Measurements from ENCODE around the gene YIPF4. TPM values are rescaled to one million over a fixed set of nuclear protein-coding genes. Genes with fewer than 3 reads are reported as not detected.
A peak's percentile ranks its signal among the peaks of the same experiment; 100 is the strongest.

The YIPF4 gene
- 10 to 100 TPM; 10.3 to 39.5 (median 13.3) TPM for polyA plus RNA-seq
- long read RNA-seq, donor 1 = 0 reads
- long read RNA-seq, donor 2, full-length matches to known transcripts = 10 of 10 reads
- long read RNA-seq, donor 2, partial matches to known transcripts = 0 of 10 reads
- long read RNA-seq, donor 2, other reads (novel, unspliced or antisense) = 0 of 10 reads
- long read RNA-seq, donor 3, full-length matches to known transcripts = 17 of 26 reads
- long read RNA-seq, donor 3, partial matches to known transcripts = 9 of 26 reads
- long read RNA-seq, donor 3, other reads (novel, unspliced or antisense) = 0 of 26 reads
- long read RNA-seq, donor 4 = 0 reads
- long read RNA-seq, donor 5, full-length matches to known transcripts = 5 of 5 reads
- long read RNA-seq, donor 5, partial matches to known transcripts = 0 of 5 reads
- long read RNA-seq, donor 5, other reads (novel, unspliced or antisense) = 0 of 5 reads
- long read RNA-seq, donor 6, full-length matches to known transcripts = 30 of 43 reads
- long read RNA-seq, donor 6, partial matches to known transcripts = 13 of 43 reads
- long read RNA-seq, donor 6, other reads (novel, unspliced or antisense) = 0 of 43 reads
- long read RNA-seq, donor 7 = 0 reads
- long read RNA-seq, donor 8, full-length matches to known transcripts = 4 of 4 reads
- long read RNA-seq, donor 8, partial matches to known transcripts = 0 of 4 reads
- long read RNA-seq, donor 8, other reads (novel, unspliced or antisense) = 0 of 4 reads
- long read RNA-seq, donor 9, full-length matches to known transcripts = 3 of 3 reads
- long read RNA-seq, donor 9, partial matches to known transcripts = 0 of 3 reads
- long read RNA-seq, donor 9, other reads (novel, unspliced or antisense) = 0 of 3 reads
- long read RNA-seq, donor 10, full-length matches to known transcripts = 20 of 41 reads
- long read RNA-seq, donor 10, partial matches to known transcripts = 21 of 41 reads
- long read RNA-seq, donor 10, other reads (novel, unspliced or antisense) = 0 of 41 reads

DNA sequence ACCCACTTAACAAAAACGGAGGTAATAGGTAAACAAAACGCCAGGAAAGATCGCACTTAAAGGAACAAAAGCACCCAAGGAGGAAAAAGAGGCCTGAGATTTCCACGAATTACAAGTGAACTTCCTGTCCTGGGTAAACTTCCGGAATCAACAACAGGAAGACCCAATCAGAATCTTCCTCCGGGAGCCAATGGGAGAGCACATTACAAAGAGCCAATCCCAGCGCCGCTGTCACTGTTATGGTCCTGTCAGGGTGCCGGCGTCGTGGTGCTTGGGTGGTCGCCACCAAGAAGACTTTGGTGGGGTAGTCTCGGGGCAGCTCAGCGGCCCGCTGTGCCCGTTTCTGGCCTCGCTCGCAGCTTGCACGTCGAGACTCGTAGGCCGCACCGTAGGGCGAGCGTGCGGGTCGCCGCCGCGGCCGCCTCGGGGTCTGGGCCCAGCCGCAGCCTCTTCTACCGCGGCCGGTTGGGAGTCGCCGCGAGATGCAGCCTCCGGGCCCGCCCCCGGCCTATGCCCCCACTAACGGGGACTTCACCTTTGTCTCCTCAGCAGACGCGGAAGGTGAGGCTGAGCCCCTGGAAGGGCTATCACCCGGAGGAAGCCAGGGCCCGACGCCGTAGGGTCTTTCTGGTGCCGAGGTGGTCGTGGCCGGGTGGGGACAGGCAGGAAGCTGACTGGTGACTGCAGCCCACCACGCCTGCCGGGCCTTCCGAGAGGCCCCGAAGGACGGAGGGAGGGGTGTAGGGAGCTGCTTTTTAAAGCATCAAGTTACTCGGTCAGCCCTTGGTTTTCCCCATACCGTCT is at the start of gene YIPF4:
Gene YIPF4, plus strand, starts transcription at position 231 of the 804 bp plus-strand sequence. Its CDS starts 252 bp downstream, at position 483.
- peak within 1 kb of the TSS; percentile 49 to 71 (median 68) for H3K27ac ChIP-seq (ENCODE audit: low read depth in 1 of 3, low read length in 2 of 3)
- no peak for FAIRE-seq

DNA sequence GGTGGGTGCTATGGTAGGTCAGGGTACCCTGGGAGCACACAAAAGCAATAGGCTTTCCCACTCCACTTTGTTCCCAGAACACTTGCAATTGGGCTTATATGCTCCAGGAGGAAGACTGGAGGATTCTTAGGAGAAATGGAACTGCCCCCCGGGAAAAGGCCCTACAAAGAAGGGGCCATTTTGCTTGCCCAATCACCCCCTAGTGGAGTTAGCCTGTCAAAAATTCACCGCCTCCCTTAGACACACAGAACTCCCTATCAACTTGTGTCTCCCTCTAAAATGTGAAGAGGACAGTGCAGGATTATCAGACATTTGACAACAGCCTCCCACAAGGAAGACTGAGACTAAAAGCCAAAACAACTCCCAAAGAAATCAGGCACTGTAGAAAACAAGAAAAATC is 49.5 kb upstream of the YIPF4 start:
- Histone ChIP-seq H3K9me3 (ENCODE audit: control insufficient read depth in 2 of 2, insufficient read depth in 1 of 2, low read depth in 1 of 2, low read length in 1 of 2) (no peaks in the 10 kb centered on the region), H3K4me3 (ENCODE audit: low read depth in 1 of 3, low read length in 3 of 3) (no peak overlapping the region), H3K36me3 (ENCODE audit: control insufficient read depth in 3 of 3, insufficient read depth in 2 of 3, low read depth in 1 of 3, low read length in 3 of 3) (peaks cover 3 to 4% (median 4%) of the 10 kb centered on the region in 3 donors), H3K27ac (ENCODE audit: low read depth in 1 of 3, low read length in 2 of 3) (no peak overlapping the region), H3K27me3 (ENCODE audit: control insufficient read depth in 3 of 3, insufficient read depth in 3 of 3, low read length in 3 of 3) (no peaks in the 10 kb centered on the region), H3K4me1 (ENCODE audit: control insufficient read depth in 3 of 3, insufficient read depth in 2 of 3, low read depth in 1 of 3, low read length in 2 of 3) (no peaks in the 10 kb centered on the region)
- DNase-seq = no peak
- FAIRE-seq = no peak
- WGBS, 3 donors = 75 to 82% (median 82%) methylated on average over 2 of the region's 2 CpGs

More for the DNA sequence above, at the start of gene YIPF4:
- DNase-seq = peak; percentile 94 to 96
- 0% methylated on average over 57 to 59 of the region's 59 CpGs for WGBS, 3 donors
- Histone ChIP-seq H3K36me3 (ENCODE audit: control insufficient read depth in 3 of 3, insufficient read depth in 2 of 3, low read depth in 1 of 3, low read length in 3 of 3) (peaks cover 0 to 18% (median 0%) of the 10 kb centered on the region in 3 donors), H3K4me1 (ENCODE audit: control insufficient read depth in 3 of 3, insufficient read depth in 2 of 3, low read depth in 1 of 3, low read length in 2 of 3) (peaks cover 0 to 5% (median 0%) of the 10 kb centered on the region in 3 donors), H3K4me3 (ENCODE audit: low read depth in 1 of 3, low read length in 3 of 3) (peak within 1 kb of the TSS; percentile 74 to 100 (median 100)), H3K9me3 (ENCODE audit: control insufficient read depth in 2 of 2, insufficient read depth in 1 of 2, low read depth in 1 of 2, low read length in 1 of 2) (no peaks in the 10 kb centered on the region), H3K27me3 (ENCODE audit: control insufficient read depth in 3 of 3, insufficient read depth in 3 of 3, low read length in 3 of 3) (no peaks in the 10 kb centered on the region)

DNA sequence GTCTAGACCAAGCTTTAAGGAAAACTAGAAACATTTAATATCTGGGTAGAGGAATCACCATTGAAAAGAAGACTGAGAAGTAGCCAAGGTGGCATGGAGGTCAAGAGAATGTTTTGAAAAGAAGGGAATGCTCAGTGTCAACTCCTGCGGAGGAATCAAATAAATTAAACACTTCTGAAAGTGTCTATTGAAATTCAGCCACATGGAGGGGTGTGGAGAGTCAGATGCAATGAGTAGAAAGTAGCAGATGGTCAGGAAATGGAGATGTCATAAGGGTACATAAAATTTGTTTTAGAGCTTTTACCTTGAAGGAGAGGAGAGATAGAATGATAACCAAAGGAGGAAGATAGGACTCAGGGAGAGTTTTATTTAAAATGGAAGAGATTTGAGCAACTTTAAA is 48.1 kb upstream of the YIPF4 start:
- Histone ChIP-seq H3K36me3 (ENCODE audit: control insufficient read depth in 3 of 3, insufficient read depth in 2 of 3, low read depth in 1 of 3, low read length in 3 of 3) (peaks cover 0 to 4% (median 2%) of the 10 kb centered on the region in 3 donors), H3K9me3 (ENCODE audit: control insufficient read depth in 2 of 2, insufficient read depth in 1 of 2, low read depth in 1 of 2, low read length in 1 of 2) (no peaks in the 10 kb centered on the region), H3K4me3 (ENCODE audit: low read depth in 1 of 3, low read length in 3 of 3) (no peak overlapping the region), H3K27me3 (ENCODE audit: control insufficient read depth in 3 of 3, insufficient read depth in 3 of 3, low read length in 3 of 3) (no peaks in the 10 kb centered on the region), H3K4me1 (ENCODE audit: control insufficient read depth in 3 of 3, insufficient read depth in 2 of 3, low read depth in 1 of 3, low read length in 2 of 3) (no peaks in the 10 kb centered on the region), H3K27ac (ENCODE audit: low read depth in 1 of 3, low read length in 2 of 3) (no peak overlapping the region)
- DNase-seq = no peak
- FAIRE-seq = no peak
- 60 to 78% (median 76%) methylated on average over 1 of the region's 1 CpG for WGBS, 3 donors

DNA sequence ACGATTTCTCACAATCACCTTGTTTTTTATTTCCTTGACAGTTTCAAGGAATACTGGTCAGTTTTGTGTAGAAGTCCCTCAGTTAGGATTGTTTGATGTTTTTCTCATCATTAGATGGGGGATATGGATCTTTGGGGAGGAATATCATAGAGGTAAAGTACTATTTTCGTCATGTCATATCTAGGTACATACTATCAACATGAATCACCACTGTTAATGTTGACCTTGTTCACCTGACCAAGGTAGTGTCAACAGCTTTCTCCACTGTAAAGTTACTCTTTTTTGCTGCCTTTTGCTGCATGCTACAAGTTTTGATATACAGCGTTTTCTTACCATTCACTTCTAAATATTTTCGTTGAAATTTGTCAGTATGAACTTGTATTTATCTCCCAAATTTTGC is 45.7 kb upstream of the YIPF4 start:
- DNase-seq (no peak), FAIRE-seq (no peak)
- no peaks in the 10 kb centered on the region for H3K9me3 ChIP-seq (ENCODE audit: control insufficient read depth in 2 of 2, insufficient read depth in 1 of 2, low read depth in 1 of 2, low read length in 1 of 2)
- no peak overlapping the region for H3K4me3 ChIP-seq (ENCODE audit: low read depth in 1 of 3, low read length in 3 of 3)
- WGBS, 3 donors = 71 to 88% (median 78%) methylated on average over 4 of the region's 4 CpGs
- H3K4me1 ChIP-seq (ENCODE audit: control insufficient read depth in 3 of 3, insufficient read depth in 2 of 3, low read depth in 1 of 3, low read length in 2 of 3) = no peaks in the 10 kb centered on the region
- no peak overlapping the region for H3K27ac ChIP-seq (ENCODE audit: low read depth in 1 of 3, low read length in 2 of 3)
- no peaks in the 10 kb centered on the region for H3K27me3 ChIP-seq (ENCODE audit: control insufficient read depth in 3 of 3, insufficient read depth in 3 of 3, low read length in 3 of 3)
- no peaks in the 10 kb centered on the region for H3K36me3 ChIP-seq (ENCODE audit: control insufficient read depth in 3 of 3, insufficient read depth in 2 of 3, low read depth in 1 of 3, low read length in 3 of 3)

DNA sequence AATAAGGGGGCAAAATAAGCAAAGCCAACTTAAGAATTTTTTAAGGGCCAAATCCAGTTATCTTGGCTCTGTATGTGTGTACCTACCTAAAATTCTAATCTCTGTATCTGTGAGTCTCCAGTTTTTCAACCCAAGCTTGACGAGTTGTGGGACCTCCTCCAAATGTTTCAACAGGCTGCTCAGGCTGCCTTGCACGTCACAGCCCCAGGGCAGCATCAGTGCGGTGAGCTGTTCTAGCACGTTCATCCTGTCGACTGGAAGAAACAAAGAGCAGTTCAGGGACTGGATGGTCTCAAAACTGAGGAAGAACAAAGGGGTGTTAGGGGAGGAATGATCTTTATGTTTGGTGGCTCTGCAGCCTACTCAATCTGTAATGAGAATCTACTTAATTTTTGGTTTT is 42.4 kb upstream of the YIPF4 start:
- Histone ChIP-seq H3K27me3 (ENCODE audit: control insufficient read depth in 3 of 3, insufficient read depth in 3 of 3, low read length in 3 of 3) (no peaks in the 10 kb centered on the region), H3K4me1 (ENCODE audit: control insufficient read depth in 3 of 3, insufficient read depth in 2 of 3, low read depth in 1 of 3, low read length in 2 of 3) (no peaks in the 10 kb centered on the region), H3K27ac (ENCODE audit: low read depth in 1 of 3, low read length in 2 of 3) (no peak overlapping the region), H3K4me3 (ENCODE audit: low read depth in 1 of 3, low read length in 3 of 3) (no peak overlapping the region), H3K9me3 (ENCODE audit: control insufficient read depth in 2 of 2, insufficient read depth in 1 of 2, low read depth in 1 of 2, low read length in 1 of 2) (no peaks in the 10 kb centered on the region), H3K36me3 (ENCODE audit: control insufficient read depth in 3 of 3, insufficient read depth in 2 of 3, low read depth in 1 of 3, low read length in 3 of 3) (no peaks in the 10 kb centered on the region)
- 81 to 96% (median 88%) methylated on average over 5 of the region's 5 CpGs for WGBS, 3 donors
- FAIRE-seq (no peak), DNase-seq (no peak)

DNA sequence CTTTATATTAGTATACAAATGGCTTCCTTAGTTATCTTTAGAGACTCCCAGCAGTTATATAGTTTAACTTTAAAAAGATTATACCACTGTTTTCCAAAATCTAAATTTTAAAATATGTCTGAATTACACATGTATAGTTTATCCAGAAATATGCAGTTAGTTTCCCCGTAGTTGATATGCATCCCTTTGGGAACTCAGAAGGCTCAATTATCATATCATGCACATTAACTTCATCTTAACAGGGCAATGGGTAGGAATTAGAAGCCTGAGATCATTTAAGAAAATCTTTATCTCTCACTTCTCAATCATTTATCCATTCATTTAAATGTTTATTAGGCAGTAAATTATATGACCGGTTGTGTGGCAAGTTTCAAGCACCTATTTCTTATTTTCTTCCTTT is 40.2 kb upstream of the YIPF4 start:
- 91 to 98% (median 92%) methylated on average over 2 of the region's 2 CpGs for WGBS, 3 donors
- DNase-seq = no peak
- Histone ChIP-seq H3K4me3 (ENCODE audit: low read depth in 1 of 3, low read length in 3 of 3) (no peak overlapping the region), H3K9me3 (ENCODE audit: control insufficient read depth in 2 of 2, insufficient read depth in 1 of 2, low read depth in 1 of 2, low read length in 1 of 2) (no peaks in the 10 kb centered on the region), H3K27ac (ENCODE audit: low read depth in 1 of 3, low read length in 2 of 3) (no peak overlapping the region), H3K36me3 (ENCODE audit: control insufficient read depth in 3 of 3, insufficient read depth in 2 of 3, low read depth in 1 of 3, low read length in 3 of 3) (no peaks in the 10 kb centered on the region), H3K4me1 (ENCODE audit: control insufficient read depth in 3 of 3, insufficient read depth in 2 of 3, low read depth in 1 of 3, low read length in 2 of 3) (no peaks in the 10 kb centered on the region), H3K27me3 (ENCODE audit: control insufficient read depth in 3 of 3, insufficient read depth in 3 of 3, low read length in 3 of 3) (no peaks in the 10 kb centered on the region)
- no peak for FAIRE-seq

DNA sequence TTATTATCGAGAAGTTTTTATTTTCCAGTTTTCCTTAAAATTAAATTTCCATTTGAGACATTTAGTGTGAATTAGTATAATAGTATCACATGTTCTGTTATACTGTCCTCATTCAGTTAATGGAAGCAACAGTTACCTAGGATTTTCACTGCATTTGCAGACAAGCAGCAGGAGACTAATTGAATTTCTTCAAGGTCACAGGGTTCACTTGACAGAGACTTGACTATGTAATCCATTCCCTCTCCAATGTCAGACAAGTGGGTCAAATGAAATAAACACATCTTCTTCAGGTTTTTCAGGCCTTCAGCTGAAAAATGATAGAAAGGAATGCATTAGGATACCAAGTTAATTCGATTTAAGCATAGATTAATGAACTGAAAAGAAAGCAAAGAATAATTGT is 39.7 kb upstream of the YIPF4 start:
- WGBS, 3 donors = 87 to 97% (median 95%) methylated on average over 2 of the region's 2 CpGs

DNA sequence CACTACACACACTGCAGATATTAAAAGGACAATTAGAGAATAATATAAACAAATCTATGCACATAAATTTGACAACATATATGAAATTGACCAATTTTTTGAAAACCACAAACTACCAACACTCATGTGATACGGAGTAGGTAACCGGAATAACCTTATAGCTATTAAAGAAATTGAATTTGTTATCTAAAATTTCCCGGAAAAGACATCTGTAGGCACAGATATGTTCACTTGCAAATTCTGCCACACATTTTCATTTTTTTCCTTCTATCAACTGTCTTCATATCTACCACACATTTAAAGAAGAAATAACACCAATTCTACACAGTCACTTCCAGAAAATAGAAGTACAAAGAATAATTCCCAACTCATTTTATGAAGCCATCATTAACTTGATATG is 35.4 kb upstream of the YIPF4 start:
- no peak overlapping the region for H3K4me3 ChIP-seq (ENCODE audit: low read depth in 1 of 3, low read length in 3 of 3)
- no peak for DNase-seq
- no peaks in the 10 kb centered on the region for H3K36me3 ChIP-seq (ENCODE audit: control insufficient read depth in 3 of 3, insufficient read depth in 2 of 3, low read depth in 1 of 3, low read length in 3 of 3)
- FAIRE-seq = no peak
- 95 to 97% (median 96%) methylated on average over 3 of the region's 3 CpGs for WGBS, 3 donors
- no peaks in the 10 kb centered on the region for H3K9me3 ChIP-seq (ENCODE audit: control insufficient read depth in 2 of 2, insufficient read depth in 1 of 2, low read depth in 1 of 2, low read length in 1 of 2)
- no peak overlapping the region for H3K27ac ChIP-seq (ENCODE audit: low read depth in 1 of 3, low read length in 2 of 3)
- no peaks in the 10 kb centered on the region for H3K27me3 ChIP-seq (ENCODE audit: control insufficient read depth in 3 of 3, insufficient read depth in 3 of 3, low read length in 3 of 3)
- no peaks in the 10 kb centered on the region for H3K4me1 ChIP-seq (ENCODE audit: control insufficient read depth in 3 of 3, insufficient read depth in 2 of 3, low read depth in 1 of 3, low read length in 2 of 3)

More for the DNA sequence above, 39.7 kb upstream of the YIPF4 start:
- H3K27ac ChIP-seq (ENCODE audit: low read depth in 1 of 3, low read length in 2 of 3) = no peak overlapping the region
- H3K4me3 ChIP-seq (ENCODE audit: low read depth in 1 of 3, low read length in 3 of 3) = no peak overlapping the region
- no peaks in the 10 kb centered on the region for H3K27me3 ChIP-seq (ENCODE audit: control insufficient read depth in 3 of 3, insufficient read depth in 3 of 3, low read length in 3 of 3)
- no peaks in the 10 kb centered on the region for H3K36me3 ChIP-seq (ENCODE audit: control insufficient read depth in 3 of 3, insufficient read depth in 2 of 3, low read depth in 1 of 3, low read length in 3 of 3)
- H3K4me1 ChIP-seq (ENCODE audit: control insufficient read depth in 3 of 3, insufficient read depth in 2 of 3, low read depth in 1 of 3, low read length in 2 of 3) = no peaks in the 10 kb centered on the region
- no peaks in the 10 kb centered on the region for H3K9me3 ChIP-seq (ENCODE audit: control insufficient read depth in 2 of 2, insufficient read depth in 1 of 2, low read depth in 1 of 2, low read length in 1 of 2)
- DNase-seq (no peak), FAIRE-seq (no peak)

Measured in small intestine (tissue), 16 donors.